ENCODE results near the gene SPTA1.

- TF ChIP-seq ZNF274 (IDR thresholded peaks at IDR 0.05; ENCODE audit: low read depth, low read length) = no peak
- no peak for TF ChIP-seq YY1 (IDR thresholded peaks at IDR 0.05; ENCODE audit: insufficient read depth, insufficient read length)
Measured at GRCh38 chr1:158691907-158692306, 5.4 kb upstream of the SPTA1 start.
